HAP-1 (cell line): ENCODE results near the gene CDKN1C.

ENCODE experiments used
- DNase-seq, 2 experiments: peaks; one replicate each; pipeline ENCODE4 v3.0.0-alpha.2; 2016 to 2020; ENCODE audit warnings: low spot score in 2 of 2
- H3K27me3 ChIP-seq: fragments of 250-450 bp; sonication (Bioruptor Pico); 2 replicates; pipeline ENCODE4 v1.5.1; 2020; ENCODE audit warnings: low read depth, mild to moderate bottlenecking, moderate library complexity
- H3K36me3 ChIP-seq: fragments of 250-450 bp; sonication (Bioruptor Pico); replicated peaks from 2 replicates; pipeline ENCODE4 v1.5.1; 2020; ENCODE audit warnings: mild to moderate bottlenecking
- H3K4me1 ChIP-seq: fragments of 250-450 bp; sonication (Bioruptor Pico); 2 replicates; pipeline ENCODE4 v1.5.1; 2020; ENCODE audit warnings: mild to moderate bottlenecking
- H3K4me3 ChIP-seq: fragments of 250-450 bp; sonication (Bioruptor Pico); 2 replicates; pipeline ENCODE4 v1.5.1; 2020; ENCODE audit warnings: mild to moderate bottlenecking, moderate library complexity
- H3K9me3 ChIP-seq: fragments of 250-450 bp; sonication (Bioruptor Pico); 2 replicates; pipeline ENCODE4 v1.5.1; 2020; ENCODE audit warnings: mild to moderate bottlenecking, moderate library complexity
- in situ Hi-C: fragments of 300-500 bp; cut with MboI; formaldehyde crosslinking; loops from 3 replicates; pipeline ENCODE4 v1.14.3; 2020; ENCODE audit warnings: low sequenced_read_pairs, inconsistent platforms, mixed read lengths

CDKN1C gene

GRCh38 chr11:2885017-2885677 is 428 bp downstream of the CDKN1C start:
- peak overlapping the region; percentile 48 for H3K4me3 ChIP-seq
- in situ Hi-C loops, result loop anchor here (5.0 to 25.0 kb wide), 2 partner anchors 353 to 698 kb away; no protein-coding TSS in a partner anchor
- H3K36me3 ChIP-seq, result no peaks in the 10 kb centered on the region
- H3K4me1 ChIP-seq, result peaks cover 7% of the 10 kb centered on the region
- H3K27me3 ChIP-seq, result no peaks in the 10 kb centered on the region
- no peaks in the 10 kb centered on the region for H3K9me3 ChIP-seq
- DNase-seq, result peak; percentile 26 to 60

- Histone ChIP-seq H3K4me3 (peak overlapping the region; percentile 35), H3K4me1 (peaks cover 7% of the 10 kb centered on the region), H3K27me3 (no peaks in the 10 kb centered on the region), H3K36me3 (no peaks in the 10 kb centered on the region), H3K9me3 (no peaks in the 10 kb centered on the region)
- in situ Hi-C loops, result loop anchor here (25.0 kb wide), 1 partner anchor 697 kb away; no protein-coding TSS in a partner anchor
- DNase-seq, result peak; percentile 15 to 66
Observed at GRCh38 chr11:2883979-2884815, 1.4 kb downstream of the CDKN1C start.

DNA sequence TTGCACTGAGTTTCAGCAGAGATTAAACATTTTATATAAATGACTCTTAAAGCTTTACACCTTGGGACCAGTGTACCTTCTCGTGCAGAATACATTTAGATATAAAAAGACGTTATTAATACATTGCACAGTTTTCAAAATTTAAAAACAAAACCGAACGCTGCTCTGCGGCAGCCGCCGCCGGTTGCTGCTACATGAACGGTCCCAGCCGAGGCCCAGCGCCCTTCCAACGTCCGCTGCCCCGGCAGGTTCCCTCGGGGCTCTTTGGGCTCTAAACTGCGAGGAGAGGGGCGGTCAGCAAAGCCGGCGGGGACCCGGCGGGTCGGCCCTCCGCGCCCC is 2.0 kb downstream of the CDKN1C start:
- peaks cover 7% of the 10 kb centered on the region for H3K4me1 ChIP-seq
- no peaks in the 10 kb centered on the region for H3K27me3 ChIP-seq
- H3K9me3 ChIP-seq, result no peaks in the 10 kb centered on the region
- H3K36me3 ChIP-seq, result no peaks in the 10 kb centered on the region
- in situ Hi-C loops, result loop anchor here (25.0 kb wide), 1 partner anchor 696 kb away; no protein-coding TSS in a partner anchor
- no peak for DNase-seq
- peak overlapping the region; percentile 35 for H3K4me3 ChIP-seq

GRCh38 chr11:2882396-2883110 is 3.0 kb downstream of the CDKN1C start:
- Histone ChIP-seq H3K4me1 (peaks cover 7% of the 10 kb centered on the region), H3K36me3 (no peaks in the 10 kb centered on the region), H3K4me3 (no peak overlapping the region), H3K27me3 (no peaks in the 10 kb centered on the region), H3K9me3 (no peaks in the 10 kb centered on the region)
- in situ Hi-C loops, result loop anchor here (25.0 kb wide), 1 partner anchor 695 kb away; no protein-coding TSS in a partner anchor
- DNase-seq, result no peak

DNA sequence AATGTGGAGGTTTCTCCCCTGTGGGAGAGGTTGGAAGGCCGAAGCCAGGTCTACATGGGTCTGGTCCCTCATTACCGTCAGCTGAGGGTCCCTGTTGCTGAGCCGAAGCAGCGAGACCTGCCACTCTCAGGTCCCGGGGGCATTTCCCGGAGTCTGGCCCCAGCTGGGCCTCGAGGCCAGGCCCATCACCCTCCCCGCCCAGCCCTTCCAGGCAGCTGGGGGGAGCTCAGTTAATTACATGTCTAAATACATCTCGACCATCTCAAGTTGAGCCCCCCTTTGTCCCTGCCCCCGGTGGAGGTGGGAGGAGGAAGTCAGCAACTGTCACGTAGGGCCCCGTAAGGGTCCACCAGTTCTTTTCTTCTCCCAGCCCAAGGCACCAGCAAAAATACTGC is 3.6 kb downstream of the CDKN1C start:
- no peaks in the 10 kb centered on the region for H3K36me3 ChIP-seq
- H3K27me3 ChIP-seq, result no peaks in the 10 kb centered on the region
- no peaks in the 10 kb centered on the region for H3K9me3 ChIP-seq
- no peak overlapping the region for H3K4me3 ChIP-seq
- DNase-seq, result no peak
- peaks cover 7% of the 10 kb centered on the region for H3K4me1 ChIP-seq
- in situ Hi-C loops, result loop anchor here (25.0 kb wide), 1 partner anchor 695 kb away; no protein-coding TSS in a partner anchor

- Histone ChIP-seq H3K36me3 (no peaks in the 10 kb centered on the region), H3K9me3 (no peaks in the 10 kb centered on the region), H3K4me3 (no peak overlapping the region), H3K27me3 (no peaks in the 10 kb centered on the region), H3K4me1 (peaks cover 6% of the 10 kb centered on the region)
- in situ Hi-C loops, result loop anchor here (25.0 kb wide), 1 partner anchor 694 kb away; no protein-coding TSS in a partner anchor
- DNase-seq, result no peak
Observed at GRCh38 chr11:2881076-2881980, 4.2 kb downstream of the CDKN1C start.

DNA sequence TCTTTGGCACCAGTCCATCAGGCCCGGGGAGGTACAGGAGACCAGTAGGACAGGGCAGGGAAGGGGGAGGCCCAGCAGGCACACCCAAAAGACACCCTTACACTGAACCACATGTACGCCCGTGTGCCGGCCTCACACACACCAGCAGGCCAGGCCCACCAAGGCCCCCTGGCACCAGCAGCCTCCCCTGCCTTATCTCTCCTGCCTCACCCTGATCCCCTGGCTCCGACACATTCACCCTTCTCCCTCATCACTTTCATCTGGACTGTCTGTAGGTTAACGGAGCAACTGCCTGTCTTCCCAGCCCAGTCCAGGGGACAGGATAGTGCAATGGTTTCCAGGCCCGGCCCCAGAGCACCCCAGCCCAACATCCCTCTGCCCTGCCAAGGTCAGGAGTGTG is 4.9 kb downstream of the CDKN1C start:
- H3K4me1 ChIP-seq, result peaks cover 4% of the 10 kb centered on the region; the same call in 1 of the 2 replicates
- H3K27me3 ChIP-seq, result no peaks in the 10 kb centered on the region
- no peak for DNase-seq
- in situ Hi-C loops, result loop anchor here (25.0 kb wide), 1 partner anchor 693 kb away; no protein-coding TSS in a partner anchor
- no peaks in the 10 kb centered on the region for H3K36me3 ChIP-seq
- H3K9me3 ChIP-seq, result no peaks in the 10 kb centered on the region
- no peak overlapping the region for H3K4me3 ChIP-seq

- H3K4me1 ChIP-seq, result no peaks in the 10 kb centered on the region
- no peak for DNase-seq
- in situ Hi-C loops, result loop anchor here (25.0 kb wide), 1 partner anchor 691 kb away; no protein-coding TSS in a partner anchor
- no peaks in the 10 kb centered on the region for H3K27me3 ChIP-seq
- no peaks in the 10 kb centered on the region for H3K36me3 ChIP-seq
- 0 out of 2 replicates have a peak, but pooled peaks cover 3% of the 10 kb centered on the region for H3K9me3 ChIP-seq
- no peak overlapping the region for H3K4me3 ChIP-seq
Observed at GRCh38 chr11:2878782-2879181, 6.8 kb downstream of the CDKN1C start.

GRCh38 chr11:2877474-2877873 is 8.1 kb downstream of the CDKN1C start:
- Histone ChIP-seq H3K4me3 (no peak overlapping the region), H3K9me3 (0 out of 2 replicates have a peak, but pooled peaks cover 3% of the 10 kb centered on the region), H3K4me1 (no peaks in the 10 kb centered on the region), H3K36me3 (no peaks in the 10 kb centered on the region), H3K27me3 (no peaks in the 10 kb centered on the region)
- in situ Hi-C loops, result loop anchor here (25.0 kb wide), 1 partner anchor 690 kb away; no protein-coding TSS in a partner anchor
- no peak for DNase-seq

DNA sequence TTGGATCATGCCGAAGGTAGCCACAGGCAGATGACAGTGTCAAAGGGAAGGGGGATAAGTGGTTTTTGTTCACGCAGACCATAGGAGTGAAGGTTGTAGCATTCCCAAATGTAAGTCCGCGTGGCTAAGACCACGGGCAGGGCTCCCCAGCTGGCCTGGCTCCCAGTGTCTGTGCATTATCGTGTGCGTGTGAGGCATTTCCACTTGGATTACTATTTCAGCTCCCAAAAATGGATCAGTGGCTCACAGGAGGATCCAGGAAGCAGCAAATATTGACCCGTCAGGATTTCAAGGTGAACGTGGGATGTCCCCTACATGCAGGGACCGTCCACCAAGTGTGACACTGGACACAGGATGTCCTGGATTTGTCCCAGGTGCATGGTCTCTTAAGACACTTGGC is 10.6 kb downstream of the CDKN1C start:
- in situ Hi-C loops, result loop anchor here (25.0 kb wide), 1 partner anchor 688 kb away; no protein-coding TSS in a partner anchor
- H3K4me3 ChIP-seq, result no peak overlapping the region
- no peaks in the 10 kb centered on the region for H3K4me1 ChIP-seq
- 0 out of 2 replicates have a peak, but pooled peaks cover 3% of the 10 kb centered on the region for H3K9me3 ChIP-seq
- no peak for DNase-seq
- H3K27me3 ChIP-seq, result no peaks in the 10 kb centered on the region
- H3K36me3 ChIP-seq, result no peaks in the 10 kb centered on the region

GRCh38 chr11:2870969-2871680 is 14.4 kb downstream of the CDKN1C start:
- in situ Hi-C loops, result no loop called here
- Histone ChIP-seq H3K36me3 (no peaks in the 10 kb centered on the region), H3K9me3 (0 out of 2 replicates have a peak, but pooled peaks cover 3% of the 10 kb centered on the region), H3K4me1 (peaks cover 14% of the 10 kb centered on the region), H3K27me3 (no peaks in the 10 kb centered on the region), H3K4me3 (no peak overlapping the region)
- DNase-seq, result no peak

DNA sequence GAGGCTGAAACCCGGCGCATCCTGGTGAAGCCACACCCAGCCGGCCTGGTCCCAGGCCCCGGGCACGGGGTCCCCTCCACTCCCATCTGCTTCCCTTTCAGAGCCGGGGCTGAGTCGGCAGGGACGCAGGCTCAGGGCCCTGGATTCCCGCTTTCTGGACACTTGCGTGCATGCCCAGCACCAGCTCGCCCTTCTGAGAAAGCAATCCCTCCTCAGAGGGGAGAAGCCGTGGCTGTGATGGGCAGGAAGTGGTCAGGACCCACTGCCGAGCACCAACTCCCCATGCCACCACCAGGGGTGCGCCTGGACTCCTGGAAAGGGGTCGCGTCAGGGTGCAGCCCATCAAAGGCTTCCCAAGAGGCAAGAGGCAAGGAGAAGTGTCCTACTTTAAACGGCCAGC is 15.1 kb downstream of the CDKN1C start:
- no peak overlapping the region for H3K4me3 ChIP-seq
- in situ Hi-C loops, result no loop called here

More for the DNA sequence above, 15.1 kb downstream of the CDKN1C start:
- peaks cover 14% of the 10 kb centered on the region for H3K4me1 ChIP-seq
- H3K9me3 ChIP-seq, result 0 out of 2 replicates have a peak, but pooled peaks cover 3% of the 10 kb centered on the region
- no peak for DNase-seq
- no peaks in the 10 kb centered on the region for H3K27me3 ChIP-seq
- no peaks in the 10 kb centered on the region for H3K36me3 ChIP-seq
